PC-9 (cell line): ENCODE measurements around the gene PGD. TPM values are rescaled to one million over a fixed set of nuclear protein-coding genes. Genes with fewer than 3 reads are reported as not detected.
A peak's percentile ranks its signal among the peaks of the same experiment; 100 is the strongest.

Source experiments
- BruUV-seq: library from RNA; stranded (reverse); fragments of 400-500 nt; replicated peaks from 2 replicates; lab custom pipeline; 2021; lab: Mats Ljungman, UMichigan
- CTCF ChIA-PET: fragments of 300-600 bp; sonication (Branson Sonifier 250); formaldehyde crosslinking; loops from one replicate; lab custom pipeline; 2022; ENCODE audit warnings: antibody characterized with exemption; lab: Charles Lee
- POLR2A ChIA-PET: fragments of 300-600 bp; sonication (Branson Sonifier 250); formaldehyde crosslinking; loops from one replicate; lab custom pipeline; 2022; ENCODE audit warnings: antibody characterized with exemption; ENCODE audit not compliant: unreplicated experiment; lab: Charles Lee
- DNase-seq, 2 experiments: peaks; one replicate each; pipeline versions ENCODE4 v3.0.0 to v3.0.0-alpha.2; 2015 to 2022; ENCODE audit warnings: mixed read lengths in 1 of 2
- H2AFZ ChIP-seq: fragments of 200-600 bp; sonication (generic); 2 replicates; pipeline ENCODE4 v1.8.1; 2017; ENCODE audit warnings: antibody characterized with exemption
- H3F3A ChIP-seq: fragments of 200-600 bp; sonication (generic); 2 replicates; pipeline ENCODE4 v1.8.1; 2017; ENCODE audit warnings: antibody characterized with exemption, mild to moderate bottlenecking, low read depth; ENCODE audit not compliant: insufficient read depth
- H3K27ac ChIP-seq: fragments of 200-600 bp; sonication (generic); 2 replicates; pipeline ENCODE4 v1.6.1; 2016; ENCODE audit warnings: mixed run types
- H3K27me3 ChIP-seq: fragments of 200-600 bp; sonication (generic); 2 replicates; pipeline ENCODE4 v1.6.1; 2016; ENCODE audit warnings: low read depth, mixed run types; ENCODE audit not compliant: insufficient read depth
- H3K36me3 ChIP-seq: fragments of 200-600 bp; sonication (generic); 2 replicates; pipeline ENCODE4 v1.6.1; 2016; ENCODE audit warnings: low read depth, mixed run types
- H3K4me1 ChIP-seq: fragments of 200-600 bp; sonication (generic); replicated peaks from 2 replicates; pipeline ENCODE4 v1.6.1; 2016; ENCODE audit warnings: mixed run types; ENCODE audit not compliant: insufficient read depth
- H3K4me2 ChIP-seq: fragments of 200-600 bp; sonication (generic); 2 replicates; pipeline ENCODE4 v1.6.1; 2017; ENCODE audit warnings: mixed run types
- H3K4me3 ChIP-seq: fragments of 200-600 bp; sonication (generic); 2 replicates; pipeline ENCODE4 v1.6.1; 2016; ENCODE audit warnings: mixed run types
- H3K79me2 ChIP-seq: fragments of 200-600 bp; sonication (generic); 2 replicates; pipeline ENCODE4 v1.6.1; 2017; ENCODE audit warnings: low read depth, mixed run types
- H3K9me2 ChIP-seq: fragments of 200-600 bp; sonication (generic); 2 replicates; pipeline ENCODE4 v1.8.1; 2017; ENCODE audit warnings: mild to moderate bottlenecking; ENCODE audit not compliant: insufficient read depth
- H3K9me3 ChIP-seq: fragments of 200-600 bp; sonication (generic); 2 replicates; pipeline ENCODE4 v1.8.1; 2016; ENCODE audit warnings: low read depth; ENCODE audit not compliant: insufficient read depth
- H4K20me1 ChIP-seq: fragments of 200-600 bp; sonication (generic); 2 replicates; pipeline ENCODE4 v1.8.1; 2017; ENCODE audit not compliant: insufficient read depth
- EZH2 ChIP-seq: fragments of 200-600 bp; sonication (generic); IDR thresholded peaks from 2 replicates; pipeline ENCODE4 v1.8.0; 2017; ENCODE audit warnings: antibody characterized with exemption, low read depth
- intact Hi-C: fragments of 100-400 bp; cut with micrococcal nuclease; formaldehyde crosslinking; loops from one replicate; pipeline ENCODE4 v1.10.0; 2022; ENCODE audit not compliant: unreplicated experiment
- total RNA-seq: library from RNA; stranded (reverse); gene quantifications from 2 replicates; pipeline ENCODE4 v1.2.3, GENCODE V29; 2021
- TF ChIP-seq, protein P1 (sequence below): fragments of 200-600 bp; sonication (generic); conservative IDR thresholded peaks from 2 replicates; pipeline ENCODE4 v1.6.1; 2017; ENCODE audit warnings: mixed run types, antibody characterized with exemption, mild to moderate bottlenecking, moderate library complexity

PGD gene
- total RNA-seq, 1 experiment from 2014 or later, result 526 TPM

DNA sequence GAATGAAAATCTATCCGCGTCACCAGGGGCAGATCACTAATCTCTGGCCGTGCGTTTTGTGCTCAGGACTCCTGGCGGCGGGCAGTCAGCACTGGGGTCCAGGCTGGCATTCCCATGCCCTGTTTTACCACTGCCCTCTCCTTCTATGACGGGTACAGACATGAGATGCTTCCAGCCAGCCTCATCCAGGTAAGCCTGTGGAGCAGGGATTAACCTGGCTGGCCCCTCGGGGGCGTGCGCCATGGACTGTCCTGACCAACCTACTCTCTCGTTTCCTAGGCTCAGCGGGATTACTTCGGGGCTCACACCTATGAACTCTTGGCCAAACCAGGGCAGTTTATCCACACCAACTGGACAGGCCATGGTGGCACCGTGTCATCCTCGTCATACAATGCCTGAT is 20.5 kb downstream of the PGD start:
- intact Hi-C loops, result no loop called here
- Histone ChIP-seq H3F3A (peaks cover 51% of the 10 kb centered on the region), H4K20me1 (no peaks in the 10 kb centered on the region), H3K27ac (peak overlapping the region; percentile 19; the same call in 1 of the 2 replicates), H2AFZ (no peak overlapping the region), H3K9me3 (no peaks in the 10 kb centered on the region), H3K36me3 (peaks cover 28% of the 10 kb centered on the region), H3K4me2 (no peak overlapping the region), H3K79me2 (peaks cover 15% of the 10 kb centered on the region), H3K27me3 (no peaks in the 10 kb centered on the region), H3K4me3 (no peak overlapping the region), H3K9me2 (no peaks in the 10 kb centered on the region), H3K4me1 (peaks cover 23% of the 10 kb centered on the region)
- BruUV-seq, result no TSS peak
- DNase-seq, result no peak
- TF ChIP-seq, protein P1, sequence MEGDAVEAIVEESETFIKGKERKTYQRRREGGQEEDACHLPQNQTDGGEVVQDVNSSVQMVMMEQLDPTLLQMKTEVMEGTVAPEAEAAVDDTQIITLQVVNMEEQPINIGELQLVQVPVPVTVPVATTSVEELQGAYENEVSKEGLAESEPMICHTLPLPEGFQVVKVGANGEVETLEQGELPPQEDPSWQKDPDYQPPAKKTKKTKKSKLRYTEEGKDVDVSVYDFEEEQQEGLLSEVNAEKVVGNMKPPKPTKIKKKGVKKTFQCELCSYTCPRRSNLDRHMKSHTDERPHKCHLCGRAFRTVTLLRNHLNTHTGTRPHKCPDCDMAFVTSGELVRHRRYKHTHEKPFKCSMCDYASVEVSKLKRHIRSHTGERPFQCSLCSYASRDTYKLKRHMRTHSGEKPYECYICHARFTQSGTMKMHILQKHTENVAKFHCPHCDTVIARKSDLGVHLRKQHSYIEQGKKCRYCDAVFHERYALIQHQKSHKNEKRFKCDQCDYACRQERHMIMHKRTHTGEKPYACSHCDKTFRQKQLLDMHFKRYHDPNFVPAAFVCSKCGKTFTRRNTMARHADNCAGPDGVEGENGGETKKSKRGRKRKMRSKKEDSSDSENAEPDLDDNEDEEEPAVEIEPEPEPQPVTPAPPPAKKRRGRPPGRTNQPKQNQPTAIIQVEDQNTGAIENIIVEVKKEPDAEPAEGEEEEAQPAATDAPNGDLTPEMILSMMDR, result no peak
- TF ChIP-seq EZH2, result no peak
- ChIA-PET CTCF (no interaction called here), POLR2A (no interaction called here)

DNA sequence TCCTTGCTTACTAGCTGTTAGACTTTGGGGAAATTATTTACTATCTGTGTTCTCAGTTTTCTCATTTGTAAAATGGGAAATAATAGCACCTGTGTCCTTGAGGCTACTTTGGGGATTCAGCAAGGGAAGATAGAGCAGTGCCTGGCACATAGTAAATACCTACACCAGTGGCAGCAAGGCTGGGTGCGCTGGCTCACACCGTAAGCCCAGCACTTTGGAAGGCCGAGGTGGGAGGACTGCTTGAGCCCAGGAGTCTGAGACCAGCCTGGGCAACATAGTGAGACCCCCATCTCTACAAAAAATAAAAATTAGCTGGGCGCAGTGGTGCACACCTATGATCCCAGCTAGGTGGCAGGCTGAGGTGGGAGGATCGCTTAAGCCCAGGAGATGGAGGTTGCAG is 22.8 kb downstream of the PGD start:
- H3K27me3 ChIP-seq, result no peaks in the 10 kb centered on the region
- intact Hi-C loops, result no loop called here
- H3K79me2 ChIP-seq, result peaks cover 5% of the 10 kb centered on the region; the same call in 1 of the 2 replicates
- H3K9me2 ChIP-seq, result no peaks in the 10 kb centered on the region
- peaks cover 32% of the 10 kb centered on the region; the same call in 1 of the 2 replicates for H3F3A ChIP-seq
- no peaks in the 10 kb centered on the region for H3K9me3 ChIP-seq
- H3K27ac ChIP-seq, result no peak overlapping the region; the same call in 1 of the 2 replicates
- DNase-seq, result no peak
- no peaks in the 10 kb centered on the region for H4K20me1 ChIP-seq
- H2AFZ ChIP-seq, result no peak overlapping the region
- TF ChIP-seq, protein P1, result no peak
- no peak for TF ChIP-seq EZH2
- no peak overlapping the region for H3K4me3 ChIP-seq
- no TSS peak for BruUV-seq
- H3K4me2 ChIP-seq, result no peak overlapping the region
- POLR2A ChIA-PET, result interaction anchor here (0.6 kb wide), 2 partner anchors 35 to 210 kb away, joined by 3 to 5 read pairs; no protein-coding TSS in a partner anchor
- H3K4me1 ChIP-seq, result peaks cover 3% of the 10 kb centered on the region
- CTCF ChIA-PET, result no interaction called here
- H3K36me3 ChIP-seq, result peaks cover 14% of the 10 kb centered on the region

DNA sequence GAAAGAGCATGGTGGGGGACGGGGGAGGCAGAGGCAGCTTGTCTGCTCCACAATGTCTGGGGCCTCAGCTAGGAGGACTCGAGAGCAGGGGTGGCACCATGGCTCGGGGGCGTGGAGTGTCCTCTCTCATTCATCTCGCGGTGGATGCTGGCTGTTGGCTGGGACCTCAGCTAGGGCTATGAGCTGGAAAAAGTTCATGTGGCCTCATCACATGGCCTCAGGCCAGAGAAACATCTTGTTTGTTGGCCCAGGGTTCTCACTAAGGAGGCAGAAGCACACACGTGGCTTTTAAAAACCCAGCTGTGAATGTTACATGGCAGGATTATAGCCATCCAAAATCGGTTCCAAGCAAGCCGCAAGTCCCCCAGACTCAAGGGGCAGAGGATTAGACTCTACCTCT is 25.2 kb downstream of the PGD start:
- TF ChIP-seq EZH2, result no peak
- TF ChIP-seq, protein P1, result no peak
- intact Hi-C loops, result no loop called here
- Histone ChIP-seq H3K27ac (no peak overlapping the region), H2AFZ (no peak overlapping the region), H3K4me1 (peaks cover 3% of the 10 kb centered on the region; the same call in 1 of the 2 replicates), H3K4me3 (no peak overlapping the region), H4K20me1 (no peaks in the 10 kb centered on the region), H3K4me2 (no peak overlapping the region), H3K9me2 (no peaks in the 10 kb centered on the region), H3K27me3 (no peaks in the 10 kb centered on the region), H3K36me3 (no peaks in the 10 kb centered on the region), H3K9me3 (no peaks in the 10 kb centered on the region), H3K79me2 (no peaks in the 10 kb centered on the region), H3F3A (peaks cover 14% of the 10 kb centered on the region; the same call in 1 of the 2 replicates)
- DNase-seq, result no peak
- ChIA-PET CTCF (no interaction called here), POLR2A (interaction anchor here (0.6 kb wide), 1 partner anchor 64 kb away, joined by 30 read pairs; no protein-coding TSS in a partner anchor)
- BruUV-seq, result no TSS peak
